HCT116 (cell line): ENCODE data around the gene SERAC1. TPM values are rescaled to one million over a fixed set of nuclear protein-coding genes. Genes with fewer than 3 reads are reported as not detected.

Experiments
- ATAC-seq: fragments of 200-7000 bp; cut with Tn5 transposase; 2 replicates; pipeline ENCODE4 v1.9.1; 2020; ENCODE audit warnings: mild to moderate bottlenecking, moderate library complexity
- BruUV-seq: library from RNA; stranded (reverse); fragments of 400-500 nt; replicated peaks from 2 replicates; lab custom pipeline; 2021; lab: Mats Ljungman, UMichigan
- CTCF ChIA-PET: fragments of 300-600 bp; sonication (Branson Sonifier 250); formaldehyde crosslinking; loops from one replicate; lab custom pipeline; 2021; ENCODE audit warnings: antibody characterized with exemption; lab: Charles Lee
- POLR2A ChIA-PET: fragments of 300-600, 350-600 bp; sonication (Branson Sonifier 250); formaldehyde crosslinking; loops from one replicate; lab custom pipeline; 2021; ENCODE audit warnings: antibody characterized with exemption; lab: Charles Lee
- RAD21 ChIA-PET, 2 experiments: fragments of 300-600 bp; sonication (Branson Sonifier 250); formaldehyde crosslinking; loops; one replicate each; lab custom pipeline; 2023; ENCODE audit warnings: low total read pairs in 2 of 2; ENCODE audit not compliant: uncharacterized antibody in 2 of 2, unreplicated experiment in 2 of 2, low non-redundant PET in 1 of 2; lab: Charles Lee
- DNase-seq: peaks from one replicate; pipeline ENCODE4 v3.0.0-alpha.2; 2010; ENCODE audit warnings: low read depth, low spot score
- H2AFZ ChIP-seq: fragments of 200-600 bp; shearing (Covaris generic), sonication (generic); 2 replicates; pipeline ENCODE4 v1.6.1; 2017; ENCODE audit warnings: low read depth, mixed run types, mixed read lengths, antibody characterized with exemption, low read length; ENCODE audit not compliant: poor library complexity, severe bottlenecking
- H3K27ac ChIP-seq: 2 replicates; pipeline ENCODE4 v1.5.1; 2012; ENCODE audit warnings: low read depth, low read length
- H3K27me3 ChIP-seq: fragments of 200-600 bp; sonication (generic); 2 replicates; pipeline ENCODE4 v1.6.1; 2016; ENCODE audit warnings: mixed run types, low read length, mixed read lengths; ENCODE audit not compliant: insufficient read depth
- H3K36me3 ChIP-seq, 2 experiments: fragments of 200-500 bp in 1 of 2; fragments of 200-600 bp in 1 of 2; sonication (Bioruptor generic) in 1 of 2; sonication (generic) in 1 of 2; 2 replicates each; pipeline versions ENCODE4 v1.5.1 to v1.6.1; 2014 to 2016; ENCODE audit warnings: low read length in 2 of 2, inconsistent platforms in 1 of 2, mixed read lengths in 1 of 2, mixed run types in 1 of 2; ENCODE audit not compliant: insufficient read depth in 2 of 2, control insufficient read depth in 1 of 2
- H3K4me1 ChIP-seq, 2 experiments: fragments of 200-600 bp in 1 of 2; sonication (generic) in 1 of 2; 2 replicates each; pipeline versions ENCODE4 v1.5.1 to v1.6.1; 2012 to 2017; ENCODE audit warnings: low read length in 2 of 2, inconsistent platforms in 1 of 2, mild to moderate bottlenecking in 1 of 2, mixed read lengths in 1 of 2, mixed run types in 1 of 2, moderate library complexity in 1 of 2; ENCODE audit not compliant: insufficient read depth in 2 of 2, control insufficient read depth in 1 of 2
- H3K4me2 ChIP-seq: fragments of 200-600 bp; sonication (generic); 2 replicates; pipeline ENCODE4 v1.6.1; 2017; ENCODE audit warnings: mixed run types, low read length, mixed read lengths
- H3K4me3 ChIP-seq, 2 experiments: fragments of 200-600 bp in 1 of 2; sonication (generic) in 1 of 2; replicated peaks in 1 of 2; 2 replicates each; pipeline ENCODE4 v1.5.1; 2011 to 2016; ENCODE audit warnings: low read length in 2 of 2, control low read depth in 1 of 2, low read depth in 1 of 2, mild to moderate bottlenecking in 1 of 2, mixed read lengths in 1 of 2, mixed run types in 1 of 2
- H3K79me2 ChIP-seq: fragments of 200-600 bp; sonication (generic); 2 replicates; pipeline ENCODE4 v1.6.1; 2017; ENCODE audit warnings: mild to moderate bottlenecking, mixed run types, low read length, moderate library complexity, mixed read lengths; ENCODE audit not compliant: insufficient read depth
- H3K9ac ChIP-seq: fragments of 200-600 bp; sonication (generic); 2 replicates; pipeline ENCODE4 v1.6.1; 2016; ENCODE audit warnings: low read length, mixed read lengths
- H3K9me2 ChIP-seq: fragments of 200-600 bp; sonication (generic), shearing (Covaris generic); 2 replicates; pipeline ENCODE4 v1.6.1; 2017; ENCODE audit warnings: mixed run types, mild to moderate bottlenecking, moderate library complexity; ENCODE audit not compliant: insufficient read depth
- H3K9me3 ChIP-seq, 2 experiments: fragments of 200-500 bp in 1 of 2; fragments of 200-600 bp in 1 of 2; sonication (Bioruptor generic) in 1 of 2; sonication (generic) in 1 of 2; 2 replicates each; pipeline ENCODE4 v1.6.1; 2014 to 2017; ENCODE audit warnings: low read length in 2 of 2, mixed read lengths in 2 of 2, inconsistent platforms in 1 of 2, low read depth in 1 of 2, mild to moderate bottlenecking in 1 of 2, mixed run types in 1 of 2, moderate library complexity in 1 of 2; ENCODE audit not compliant: control insufficient read depth in 1 of 2, insufficient read depth in 1 of 2
- H4K20me1 ChIP-seq: fragments of 200-600 bp; sonication (generic), shearing (Covaris generic); 2 replicates; pipeline ENCODE4 v1.6.1; 2017; ENCODE audit warnings: mixed run types, mild to moderate bottlenecking, moderate library complexity; ENCODE audit not compliant: insufficient read depth
- CTCF ChIP-seq, 3 experiments: fragments of 200-600 bp in 1 of 3; sonication (generic) in 1 of 3; IDR thresholded peaks in 2 of 3; conservative IDR thresholded peaks in 1 of 3; 2 replicates each; pipeline ENCODE4 v1.5.1; 2012 to 2017; ENCODE audit warnings: low read depth in 2 of 3, low read length in 2 of 3, antibody characterized with exemption in 1 of 3, borderline replicate concordance in 1 of 3, control low read depth in 1 of 3, mild to moderate bottlenecking in 1 of 3, mixed read lengths in 1 of 3, mixed run types in 1 of 3, moderate library complexity in 1 of 3; ENCODE audit not compliant: insufficient read depth in 1 of 3
- EGR1 ChIP-seq: IDR thresholded peaks from 2 replicates; pipeline ENCODE4 v1.6.1; 2012; ENCODE audit warnings: low read depth
- ELF1 ChIP-seq: IDR thresholded peaks from 2 replicates; pipeline ENCODE4 v1.6.1; 2012; ENCODE audit warnings: low read depth, borderline replicate concordance
- EZH2 ChIP-seq: fragments of 200-600 bp; sonication (generic); IDR thresholded peaks from 2 replicates; pipeline ENCODE4 v1.6.1; 2017; ENCODE audit warnings: antibody characterized with exemption, mixed run types
- EZH2phosphoT487 ChIP-seq: fragments of 200-600 bp; IDR thresholded peaks from 2 replicates; pipeline ENCODE4 v1.6.1; 2018; ENCODE audit warnings: antibody characterized with exemption, borderline replicate concordance
- FOSL1 ChIP-seq: IDR thresholded peaks from 2 replicates; pipeline ENCODE4 v1.6.1; 2012; ENCODE audit warnings: low read depth
- MAX ChIP-seq: IDR thresholded peaks from 2 replicates; pipeline ENCODE4 v1.6.1; 2012
- POLR2A ChIP-seq: IDR thresholded peaks from 2 replicates; pipeline ENCODE4 v1.7.0; 2011; ENCODE audit warnings: borderline replicate concordance; ENCODE audit not compliant: insufficient read depth, insufficient read length; ENCODE audit errors: extremely low read depth
- POLR2AphosphoS5 ChIP-seq: IDR thresholded peaks from 2 replicates; pipeline ENCODE4 v1.6.1; 2011; ENCODE audit warnings: mild to moderate bottlenecking, low read depth, low read length, moderate library complexity
- RAD21 ChIP-seq: IDR thresholded peaks from 2 replicates; pipeline ENCODE4 v1.6.1; 2012; ENCODE audit warnings: low read depth, mild to moderate bottlenecking
- SP1 ChIP-seq: IDR thresholded peaks from 2 replicates; pipeline ENCODE4 v1.6.1; 2012; ENCODE audit warnings: low read depth
- TCF7L2 ChIP-seq: IDR thresholded peaks from 2 replicates; pipeline ENCODE4 v1.7.0; 2011; ENCODE audit warnings: borderline replicate concordance, inconsistent platforms; ENCODE audit not compliant: insufficient read depth, insufficient read length; ENCODE audit errors: extremely low read depth
- YY1 ChIP-seq: IDR thresholded peaks from 2 replicates; pipeline ENCODE4 v1.6.1; 2011; ENCODE audit warnings: low read length, low read depth, moderate library complexity, mild to moderate bottlenecking; ENCODE audit not compliant: insufficient replicate concordance; ENCODE audit errors: extremely low read depth
- ZFX ChIP-seq: fragments of 450-650 bp; IDR thresholded peaks from 2 replicates; pipeline ENCODE4 v1.6.1; 2017
- ZNF274 ChIP-seq: fragments of 200-500 bp; sonication (Bioruptor generic); IDR thresholded peaks from 2 replicates; pipeline ENCODE4 v1.6.1; 2014; ENCODE audit warnings: mild to moderate bottlenecking, low read depth, low read length, inconsistent platforms
- intact Hi-C: fragments of 100-400 bp; cut with micrococcal nuclease; formaldehyde crosslinking; loops from 2 replicates; pipeline ENCODE4 v1.10.0; 2022
- total RNA-seq: library from RNA; stranded (reverse); gene quantifications from one replicate; pipeline ENCODE4 v1.2.1, GENCODE V29; 2021; ENCODE audit not compliant: unreplicated experiment

Gene SERAC1
- total RNA-seq, 1 experiment from 2014 or later, result 7.6 TPM

- H3K4me1 ChIP-seq, result no peaks in the 10 kb centered on the region
- no peaks in the 10 kb centered on the region for H3K27me3 ChIP-seq
- H3K36me3 ChIP-seq, result no peaks in the 10 kb centered on the region; a peak in 1 of 4 replicates
- no peak overlapping the region for H3K4me2 ChIP-seq
- TF ChIP-seq FOSL1 (no peak), MAX (no peak), RAD21 (peak; percentile 64), POLR2A (no peak), CTCF (IDR thresholded peaks at IDR 0.05 in 2 of 3, conservative IDR thresholded peaks at IDR 0.05 in 1 of 3; ENCODE audit: borderline replicate concordance in 1 of 3, insufficient read depth in 1 of 3, low read depth in 2 of 3, low read length in 2 of 3) (peak; percentile 41 to 63 (median 60); a peak in 5 of 6 replicates)
- DNase-seq (no peak), ATAC-seq (peak; percentile 85)
- intact Hi-C loops, result loop anchor here (5.0 to 10.0 kb wide), 2 partner anchors 375 to 817 kb away; no protein-coding TSS in a partner anchor
- H2AFZ ChIP-seq, result no peak overlapping the region
- H3K9me3 ChIP-seq, result no peaks in the 10 kb centered on the region
- ChIA-PET POLR2A (interaction anchor here (0.6 kb wide), 1 partner anchor 142 kb away, joined by 3 read pairs; no protein-coding TSS in a partner anchor), CTCF (interaction anchor here (0.6 to 1.3 kb wide), 3 partner anchors 12 to 375 kb away, joined by 3 to 6 read pairs (median 3); no protein-coding TSS in a partner anchor), RAD21 (interaction anchor here in 1 of 2 experiments (1.0 kb wide), 1 partner anchor 254 kb away, joined by 4 read pairs; no protein-coding TSS in a partner anchor)
- H3K9me2 ChIP-seq, result no peaks in the 10 kb centered on the region
- no peak overlapping the region for H3K27ac ChIP-seq
- no peaks in the 10 kb centered on the region for H3K79me2 ChIP-seq
- H4K20me1 ChIP-seq, result no peaks in the 10 kb centered on the region
- no TSS peak for BruUV-seq
- H3K4me3 ChIP-seq, result no peak overlapping the region
- no peak overlapping the region for H3K9ac ChIP-seq
Measured at GRCh38 chr6:158131926-158132325, 36.1 kb downstream of the SERAC1 start.

- no peak overlapping the region for H2AFZ ChIP-seq
- no peak overlapping the region for H3K27ac ChIP-seq
- intact Hi-C loops, result no loop called here
- H4K20me1 ChIP-seq, result no peaks in the 10 kb centered on the region
- no peaks in the 10 kb centered on the region for H3K79me2 ChIP-seq
- no peaks in the 10 kb centered on the region; a peak in 1 of 4 replicates for H3K36me3 ChIP-seq
- no peak for DNase-seq
- CTCF ChIA-PET, result no interaction called here
- TF ChIP-seq EGR1 (no peak), POLR2AphosphoS5 (no peak), SP1 (no peak), ZNF274 (no peak), EZH2phosphoT487 (no peak), EZH2 (no peak), FOSL1 (no peak), ZFX (no peak), POLR2A (no peak), YY1 (no peak), TCF7L2 (no peak), ELF1 (no peak)
- no TSS peak for BruUV-seq
- RAD21 ChIA-PET, result no interaction called here
- no peak overlapping the region for H3K9ac ChIP-seq
- H3K4me3 ChIP-seq, result no peak overlapping the region
- no peak for ATAC-seq
- H3K4me2 ChIP-seq, result no peak overlapping the region
- H3K9me3 ChIP-seq, result no peaks in the 10 kb centered on the region
- no peaks in the 10 kb centered on the region for H3K9me2 ChIP-seq
- no peaks in the 10 kb centered on the region for H3K4me1 ChIP-seq
- POLR2A ChIA-PET, result no interaction called here
- no peaks in the 10 kb centered on the region for H3K27me3 ChIP-seq
Measured at GRCh38 chr6:158125271-158125670, 42.8 kb downstream of the SERAC1 start.
